ENCODE measurements around the gene SEMA4B.
"Not testable (repeated sequence)": the region's sequence is repeated elsewhere in the genome, so short reads cannot be mapped to it uniquely, and the experiment has no call there.

The SEMA4B gene

DNA sequence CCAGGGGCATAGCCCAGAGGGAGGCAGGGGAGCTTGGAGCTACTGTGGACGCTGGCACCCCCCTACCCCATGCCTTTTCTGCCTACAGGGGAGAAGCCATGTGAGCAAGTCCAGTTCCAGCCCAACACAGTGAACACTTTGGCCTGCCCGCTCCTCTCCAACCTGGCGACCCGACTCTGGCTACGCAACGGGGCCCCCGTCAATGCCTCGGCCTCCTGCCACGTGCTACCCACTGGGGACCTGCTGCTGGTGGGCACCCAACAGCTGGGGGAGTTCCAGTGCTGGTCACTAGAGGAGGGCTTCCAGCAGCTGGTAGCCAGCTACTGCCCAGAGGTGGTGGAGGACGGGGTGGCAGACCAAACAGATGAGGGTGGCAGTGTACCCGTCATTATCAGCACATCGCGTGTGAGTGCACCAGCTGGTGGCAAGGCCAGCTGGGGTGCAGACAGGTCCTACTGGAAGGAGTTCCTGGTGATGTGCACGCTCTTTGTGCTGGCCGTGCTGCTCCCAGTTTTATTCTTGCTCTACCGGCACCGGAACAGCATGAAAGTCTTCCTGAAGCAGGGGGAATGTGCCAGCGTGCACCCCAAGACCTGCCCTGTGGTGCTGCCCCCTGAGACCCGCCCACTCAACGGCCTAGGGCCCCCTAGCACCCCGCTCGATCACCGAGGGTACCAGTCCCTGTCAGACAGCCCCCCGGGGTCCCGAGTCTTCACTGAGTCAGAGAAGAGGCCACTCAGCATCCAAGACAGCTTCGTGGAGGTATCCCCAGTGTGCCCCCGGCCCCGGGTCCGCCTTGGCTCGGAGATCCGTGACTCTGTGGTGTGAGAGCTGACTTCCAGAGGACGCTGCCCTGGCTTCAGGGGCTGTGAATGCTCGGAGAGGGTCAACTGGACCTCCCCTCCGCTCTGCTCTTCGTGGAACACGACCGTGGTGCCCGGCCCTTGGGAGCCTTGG lies 27.0 kb downstream of the SEMA4B start:
- DNase-seq = no peak

- DNase-seq = no peak
Observed at GRCh38 chr15:90228960-90229359, 27.8 kb downstream of the SEMA4B start.

DNA sequence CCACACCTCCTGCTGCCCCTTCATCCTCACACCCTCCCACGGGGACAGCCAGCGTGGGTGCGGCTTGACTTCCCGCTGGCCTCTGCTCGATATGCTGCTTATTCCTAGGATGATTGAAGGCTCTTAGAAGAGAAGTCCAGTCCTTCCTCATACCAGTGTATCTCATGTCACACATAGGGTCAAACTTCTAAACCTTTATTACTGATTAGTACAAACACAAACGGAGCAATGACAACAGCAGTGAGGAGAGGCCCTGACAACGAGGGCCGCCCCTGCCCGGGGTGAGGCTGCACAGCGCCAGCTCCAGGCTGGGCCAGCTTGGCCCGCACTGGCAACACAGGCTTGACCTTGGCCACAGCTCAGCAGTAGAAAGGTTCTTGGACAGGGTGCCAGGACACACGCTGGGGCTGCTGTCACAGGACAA lies 29.0 kb downstream of the SEMA4B start:
- peak in 1 of 2 donors; percentile 25 for DNase-seq

DNA sequence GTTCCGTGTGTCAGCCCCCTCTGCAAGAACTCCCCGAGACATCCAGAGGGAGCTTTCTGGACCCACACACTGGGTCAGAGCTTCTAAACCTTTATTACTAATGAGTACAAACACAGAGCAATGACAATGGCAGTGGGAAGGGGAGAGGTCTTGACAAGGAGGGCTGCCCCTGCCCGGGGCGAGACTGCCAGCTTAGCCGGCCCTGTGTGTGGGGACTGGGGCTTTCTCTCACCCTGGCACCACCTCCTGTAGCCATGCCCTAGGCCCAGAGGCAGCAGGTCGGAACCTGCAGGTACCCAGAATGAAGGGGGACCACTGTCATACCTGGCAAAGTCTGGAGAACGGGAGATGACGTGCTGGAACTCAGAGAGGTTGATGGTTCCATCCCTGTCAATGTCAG lies 29.5 kb downstream of the SEMA4B start:
- DNase-seq = no peak

DNA sequence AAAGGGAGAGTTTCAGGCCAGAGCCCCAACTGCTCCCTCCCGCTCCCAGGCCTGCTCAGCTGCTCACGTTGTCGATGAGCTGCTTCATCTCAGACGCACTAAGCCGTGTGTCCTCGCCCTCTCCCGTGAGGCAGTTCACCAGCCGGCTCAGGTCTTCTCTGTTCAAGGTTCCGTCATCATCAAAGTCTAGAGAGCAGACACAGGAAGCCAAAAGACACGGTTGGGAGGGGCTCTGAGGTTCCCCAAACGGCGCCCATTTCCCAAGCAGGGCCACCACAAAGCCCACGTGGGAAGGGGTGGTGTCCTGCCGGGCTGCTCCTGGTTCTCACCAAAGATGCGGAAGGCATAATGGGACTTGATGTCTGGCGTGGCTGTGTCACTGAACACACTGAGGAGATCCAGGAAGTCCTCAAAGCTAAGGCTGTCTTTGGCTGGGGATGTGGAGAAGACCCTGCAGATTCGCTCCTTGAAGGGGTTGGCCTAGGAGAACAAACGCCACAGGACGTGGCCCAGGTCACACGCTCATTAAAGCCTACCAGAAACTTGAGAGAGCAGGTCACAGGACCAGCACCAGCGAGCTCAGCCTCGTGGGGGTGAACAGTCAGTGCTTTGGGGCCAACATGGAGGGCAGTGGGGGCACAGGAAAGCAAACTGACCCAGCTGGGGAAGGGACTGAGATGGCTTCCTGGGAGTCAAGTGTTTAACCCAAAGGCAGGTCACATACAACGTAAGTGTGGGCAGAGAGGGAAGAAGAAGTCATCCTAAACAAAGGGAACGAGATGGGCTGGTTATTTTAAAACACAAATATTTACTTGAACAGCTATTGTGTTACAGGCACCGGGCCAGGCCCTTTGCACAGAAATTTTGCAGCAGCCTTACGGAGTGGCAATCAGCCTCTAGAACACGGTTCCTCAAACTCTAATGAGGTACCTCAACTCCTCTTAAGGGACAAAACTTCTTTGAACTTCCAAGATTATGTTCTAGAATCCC lies 30.2 kb downstream of the SEMA4B start:
- no peak for DNase-seq

GRCh38 chr15:90232196-90232595 lies 31.1 kb downstream of the SEMA4B start:
- no peak for DNase-seq

- no peak for DNase-seq
Observed at GRCh38 chr15:90232941-90233386, 31.8 kb downstream of the SEMA4B start.

- DNase-seq = peak; percentile 96
Observed at GRCh38 chr15:90233387-90234095, 32.4 kb downstream of the SEMA4B start, which contains the start of gene CIB1. Gene CIB1 (minus strand): TSS chr15:90233941. CDS start chr15:90233885, 56 bp downstream.

DNA sequence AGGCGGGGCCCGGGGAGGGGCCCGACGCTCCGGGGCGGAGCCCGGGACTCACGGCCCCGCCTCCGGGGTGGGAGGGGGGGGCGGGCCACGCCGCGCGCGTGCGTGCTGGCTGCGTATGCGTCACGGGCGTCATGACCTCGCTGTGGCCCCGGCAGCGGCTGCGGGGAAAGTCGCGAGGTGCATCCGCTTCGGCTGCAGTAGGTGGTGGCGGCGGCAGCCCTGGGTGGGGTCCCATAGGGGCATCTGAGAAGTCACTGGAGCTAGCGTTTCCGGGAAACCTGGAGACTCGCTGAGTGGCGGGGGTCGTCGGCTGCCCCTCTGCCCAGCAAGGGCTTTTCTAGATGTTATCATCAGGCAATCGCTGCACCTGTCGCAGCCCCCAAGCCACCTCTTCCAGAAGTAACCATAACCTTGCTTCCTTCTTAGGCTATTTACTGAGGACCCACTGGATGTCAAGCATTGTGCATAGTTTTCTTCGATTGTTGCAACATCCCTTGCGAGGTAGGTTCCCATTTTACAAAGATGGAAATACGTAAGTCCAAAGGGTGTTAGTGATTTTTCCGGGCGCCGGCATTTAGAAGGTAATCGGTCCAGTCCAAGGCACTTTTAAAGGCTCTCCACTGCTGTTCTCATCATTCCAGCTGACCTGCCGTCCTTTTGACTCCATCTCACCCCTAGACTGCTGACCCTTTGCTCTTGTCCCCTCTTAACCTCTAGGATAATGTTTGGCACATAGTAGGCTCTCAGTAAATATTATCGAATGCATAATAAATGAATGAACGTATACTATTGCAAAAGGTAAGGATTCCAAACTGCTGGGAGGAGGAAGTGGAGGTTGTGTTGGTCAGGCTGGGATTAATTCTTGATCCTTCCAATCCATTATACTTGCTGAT lies 33.2 kb downstream of the SEMA4B start, which contains the start of gene GDPGP1:
GDPGP1 (plus strand) TSS at position 114 of the 893 bp plus-strand sequence. CDS start 6,700 bp downstream, outside the sequence.
- no peak for DNase-seq

GRCh38 chr15:90239371-90239770 lies 38.2 kb downstream of the SEMA4B start:
- DNase-seq = no peak

- no peak for DNase-seq
Observed at GRCh38 chr15:90240856-90241255, 39.7 kb downstream of the SEMA4B start.

DNA sequence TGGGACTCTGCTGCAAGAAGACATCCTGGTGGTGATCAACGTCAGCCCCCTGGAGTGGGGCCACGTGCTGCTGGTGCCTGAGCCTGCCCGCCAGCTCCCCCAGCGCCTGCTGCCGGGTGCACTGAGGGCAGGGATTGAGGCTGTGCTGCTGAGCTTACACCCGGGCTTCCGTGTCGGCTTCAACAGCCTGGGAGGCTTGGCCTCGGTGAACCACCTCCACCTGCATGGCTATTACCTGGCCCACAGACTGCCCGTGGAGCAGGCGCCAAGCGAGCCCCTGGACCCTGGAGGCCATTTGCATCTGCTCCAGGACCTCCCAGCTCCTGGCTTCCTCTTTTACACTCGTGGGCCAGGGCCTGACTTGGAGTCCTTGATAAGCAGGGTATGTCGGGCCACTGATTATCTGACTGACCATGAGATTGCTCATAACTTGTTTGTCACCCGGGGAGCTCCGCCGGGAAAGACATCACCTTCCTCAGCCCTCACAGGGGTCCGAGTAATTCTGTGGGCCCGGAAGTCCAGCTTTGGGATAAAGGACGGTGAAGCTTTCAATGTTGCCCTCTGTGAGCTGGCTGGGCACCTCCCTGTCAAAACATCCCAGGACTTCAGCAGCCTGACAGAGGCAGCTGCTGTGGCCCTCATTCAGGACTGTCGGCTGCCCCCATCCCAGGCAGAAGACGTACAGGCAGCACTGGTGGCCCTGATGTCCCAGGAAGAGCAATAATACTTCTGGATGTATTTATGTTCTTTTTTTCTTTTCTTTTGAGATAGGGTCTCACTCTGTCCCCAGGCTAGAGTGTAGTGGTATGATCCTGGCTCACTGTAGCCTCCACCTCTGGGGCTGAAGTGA lies 40.4 kb downstream of the SEMA4B start:
- DNase-seq = no peak

- DNase-seq = no peak
Observed at GRCh38 chr15:90243943-90244639, 43.0 kb downstream of the SEMA4B start.

- DNase-seq = no peak
Observed at GRCh38 chr15:90248789-90249202, 47.7 kb downstream of the SEMA4B start.

- DNase-seq = peak; percentile 62 to 83
Observed at GRCh38 chr15:90249203-90249863, 48.2 kb downstream of the SEMA4B start, which contains the start of gene TTLL13. Gene TTLL13 (plus strand): TSS chr15:90249556. CDS start chr15:90250631, 1,075 bp downstream.

GRCh38 chr15:90257776-90258175 lies 56.6 kb downstream of the SEMA4B start:
- no peak for DNase-seq

- DNase-seq = no peak
Observed at GRCh38 chr15:90259524-90259923, 58.4 kb downstream of the SEMA4B start.

DNA sequence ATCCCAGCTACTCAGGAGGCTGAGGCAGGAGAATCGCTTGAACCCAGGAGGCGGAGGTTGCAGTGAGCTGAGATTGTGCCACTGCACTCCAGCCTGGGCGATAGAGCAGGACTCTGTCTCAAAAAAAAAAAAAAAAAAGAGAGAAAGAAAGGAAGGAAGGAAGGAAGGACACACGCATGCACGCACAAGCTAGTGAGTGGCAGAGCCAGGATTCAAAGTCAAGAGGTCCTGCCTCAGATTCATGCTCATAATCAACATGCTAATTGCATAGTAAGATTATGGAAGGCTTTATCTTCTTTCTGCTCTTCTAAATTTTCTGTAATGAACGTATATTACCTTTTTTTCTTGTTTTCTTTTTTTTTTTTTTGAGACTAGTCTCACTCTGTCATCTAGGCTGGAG lies 59.6 kb downstream of the SEMA4B start:
- not testable (repeated sequence) for DNase-seq

DNA sequence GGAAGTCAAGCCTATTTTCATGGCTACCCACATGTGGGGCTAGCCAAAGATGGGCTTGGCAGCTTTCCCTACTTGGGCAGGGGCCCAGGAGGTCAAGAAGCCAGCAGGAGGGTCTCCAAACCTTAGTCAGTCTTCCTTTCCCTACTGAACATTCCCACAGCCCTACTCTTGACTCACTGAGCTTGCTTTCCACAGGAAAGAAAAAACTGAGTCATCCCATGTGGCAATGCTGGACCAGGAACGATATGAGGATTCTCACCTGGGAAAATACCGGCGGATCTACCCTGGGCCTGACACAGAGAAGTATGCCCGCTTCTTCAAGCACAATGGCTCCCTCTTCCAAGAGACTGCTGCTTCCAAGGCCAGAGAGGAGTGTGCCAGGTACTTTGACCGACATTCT lies 60.7 kb downstream of the SEMA4B start:
- DNase-seq = no peak
